ENCODE data around the gene FGF22.

The FGF22 gene

DNA sequence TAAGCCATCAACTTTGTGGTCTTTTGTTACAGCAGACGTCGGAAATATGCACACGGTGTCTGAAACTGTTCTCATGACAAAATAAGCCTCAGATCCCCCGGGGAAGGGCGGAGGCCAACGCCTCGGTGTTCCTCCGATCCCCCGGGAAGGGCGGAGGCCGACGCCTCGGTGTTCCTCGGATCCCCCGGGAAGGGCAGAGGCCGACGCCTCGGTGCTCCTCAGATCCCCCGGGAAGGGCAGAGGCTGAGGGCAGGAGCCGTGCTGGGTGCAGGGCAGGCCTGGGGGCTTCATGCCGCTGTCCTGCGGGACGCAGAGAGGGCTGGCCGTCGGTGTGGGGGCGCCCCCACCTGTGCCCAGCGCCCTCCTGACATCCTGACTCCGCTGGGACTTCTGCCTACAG, 4.7 kb downstream of the FGF22 start:
- no peak overlapping the region for H3K4me3 ChIP-seq (ENCODE audit: low read depth, low read length)
- DNase-seq (ENCODE audit: low read depth) = no peak
- TF ChIP-seq, protein P1, sequence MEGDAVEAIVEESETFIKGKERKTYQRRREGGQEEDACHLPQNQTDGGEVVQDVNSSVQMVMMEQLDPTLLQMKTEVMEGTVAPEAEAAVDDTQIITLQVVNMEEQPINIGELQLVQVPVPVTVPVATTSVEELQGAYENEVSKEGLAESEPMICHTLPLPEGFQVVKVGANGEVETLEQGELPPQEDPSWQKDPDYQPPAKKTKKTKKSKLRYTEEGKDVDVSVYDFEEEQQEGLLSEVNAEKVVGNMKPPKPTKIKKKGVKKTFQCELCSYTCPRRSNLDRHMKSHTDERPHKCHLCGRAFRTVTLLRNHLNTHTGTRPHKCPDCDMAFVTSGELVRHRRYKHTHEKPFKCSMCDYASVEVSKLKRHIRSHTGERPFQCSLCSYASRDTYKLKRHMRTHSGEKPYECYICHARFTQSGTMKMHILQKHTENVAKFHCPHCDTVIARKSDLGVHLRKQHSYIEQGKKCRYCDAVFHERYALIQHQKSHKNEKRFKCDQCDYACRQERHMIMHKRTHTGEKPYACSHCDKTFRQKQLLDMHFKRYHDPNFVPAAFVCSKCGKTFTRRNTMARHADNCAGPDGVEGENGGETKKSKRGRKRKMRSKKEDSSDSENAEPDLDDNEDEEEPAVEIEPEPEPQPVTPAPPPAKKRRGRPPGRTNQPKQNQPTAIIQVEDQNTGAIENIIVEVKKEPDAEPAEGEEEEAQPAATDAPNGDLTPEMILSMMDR (IDR thresholded peaks at IDR 0.05; ENCODE audit: low read depth, low read length, missing control alignments) = no peak
- in situ Hi-C loops (cut with HindIII; ENCODE audit: low sequenced_read_pairs) = no loop called here

DNA sequence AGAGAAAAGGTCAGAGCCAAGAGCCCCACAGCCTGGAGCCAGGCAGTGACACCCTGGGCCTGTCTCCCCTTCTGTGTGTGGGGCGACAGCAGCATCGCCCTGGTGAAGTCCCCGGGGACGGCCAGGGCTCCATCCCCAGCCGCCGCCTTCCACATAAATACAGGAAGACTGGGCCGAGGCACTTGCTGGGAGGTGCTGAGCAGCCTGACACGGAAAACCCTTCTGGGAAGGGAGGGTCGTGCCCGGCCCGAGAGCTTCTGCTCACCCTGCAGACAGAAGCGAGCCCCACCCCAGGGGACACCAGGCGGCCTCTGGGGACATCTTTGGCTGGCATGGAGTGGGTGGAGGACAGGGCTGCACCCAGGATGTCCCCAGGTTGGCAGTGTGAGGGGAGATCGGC, 5.1 kb downstream of the FGF22 start:
- no peak overlapping the region for H3K4me3 ChIP-seq (ENCODE audit: low read depth, low read length)
- TF ChIP-seq, protein P1 (IDR thresholded peaks at IDR 0.05; ENCODE audit: low read depth, low read length, missing control alignments) = no peak
- in situ Hi-C loops (cut with HindIII; ENCODE audit: low sequenced_read_pairs) = no loop called here
- no peak for DNase-seq (ENCODE audit: low read depth)

DNA sequence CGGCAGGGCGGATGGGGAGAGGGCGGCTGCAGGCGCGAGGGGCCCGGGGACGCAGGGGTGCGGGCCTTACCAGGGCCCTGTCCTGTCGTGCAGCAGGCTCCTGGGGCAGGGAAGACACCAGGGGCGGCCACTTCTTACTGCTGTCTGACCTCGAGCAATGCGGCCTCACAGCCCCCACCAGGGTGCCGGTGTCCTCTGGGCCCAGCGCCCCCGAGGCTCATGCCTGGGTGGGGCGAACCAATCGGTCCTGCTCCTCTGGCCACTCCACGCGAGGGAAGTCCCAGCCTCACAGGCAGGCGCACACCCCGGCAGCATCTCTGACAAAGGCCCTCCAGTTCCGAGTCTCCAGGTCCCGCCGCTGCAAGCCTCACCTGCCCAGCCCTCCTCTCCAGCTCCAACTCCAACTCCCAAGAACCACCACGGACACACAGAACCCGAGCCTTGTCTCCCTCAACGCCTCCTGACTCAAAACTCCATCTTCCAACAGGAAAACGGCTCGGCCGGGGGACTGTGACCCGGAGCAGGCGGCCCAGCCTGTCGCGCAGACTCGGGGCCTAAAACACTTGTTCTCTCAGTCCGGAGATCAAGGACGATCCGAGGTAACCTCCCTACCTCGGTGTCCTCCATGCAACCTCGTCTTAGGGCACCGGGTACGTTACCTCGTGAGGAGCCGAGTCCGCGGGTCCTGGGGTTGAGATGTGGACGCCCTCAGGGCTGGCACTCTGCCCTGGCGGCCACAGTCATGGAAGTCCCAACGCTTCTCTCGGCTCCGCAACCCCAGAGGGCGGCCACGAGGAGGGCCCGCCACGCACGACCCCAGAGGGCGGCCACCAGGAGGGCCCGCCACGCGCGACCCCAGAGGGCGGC, 6.5 kb downstream of the FGF22 start:
- no peak for DNase-seq (ENCODE audit: low read depth)
- H3K4me3 ChIP-seq (ENCODE audit: low read depth, low read length) = no peak overlapping the region
- TF ChIP-seq, protein P1 (IDR thresholded peaks at IDR 0.05; ENCODE audit: low read depth, low read length, missing control alignments) = no peak
- in situ Hi-C loops (cut with HindIII; ENCODE audit: low sequenced_read_pairs) = no loop called here

DNA sequence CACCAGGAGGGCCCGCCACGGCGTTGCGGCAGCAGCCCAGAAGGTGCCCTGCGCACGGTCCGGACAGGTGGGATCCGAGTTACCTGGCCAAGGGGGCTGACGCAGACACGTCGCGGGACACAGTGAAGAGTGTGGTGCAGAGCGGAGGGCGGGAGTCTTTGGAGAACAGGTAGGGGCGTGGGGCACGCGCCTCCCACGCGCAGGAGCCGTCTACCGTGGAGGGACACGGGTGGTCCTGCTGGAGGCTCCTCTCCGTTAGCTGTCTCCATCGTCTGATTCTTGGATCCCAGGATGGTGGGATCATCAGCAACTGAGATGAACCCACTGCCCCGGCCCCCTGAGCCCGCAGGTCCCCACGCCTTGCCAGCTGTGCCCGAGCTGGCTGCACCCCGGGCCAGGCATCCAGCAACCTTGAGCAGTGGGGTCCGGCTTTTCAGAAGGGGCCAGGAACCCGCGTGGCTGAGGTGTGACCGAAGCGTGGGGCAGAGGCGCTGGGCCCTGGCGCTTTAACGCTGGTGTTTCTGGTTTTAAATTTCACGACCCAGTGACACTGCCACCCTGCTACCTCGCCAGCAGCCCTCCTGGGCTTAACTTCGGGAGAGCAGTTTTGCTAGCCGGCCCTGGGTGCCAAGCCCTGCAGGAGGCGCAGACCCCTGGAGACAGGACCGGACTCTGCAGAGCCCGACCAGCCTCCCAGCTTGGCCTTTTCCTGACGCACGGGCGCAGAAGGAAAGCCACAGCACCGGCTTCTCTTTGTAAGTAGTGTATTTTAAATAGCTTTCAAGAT, 7.3 kb downstream of the FGF22 start:
- TF ChIP-seq, protein P1 (IDR thresholded peaks at IDR 0.05; ENCODE audit: low read depth, low read length, missing control alignments) = no peak
- no peak for DNase-seq (ENCODE audit: low read depth)
- H3K4me3 ChIP-seq (ENCODE audit: low read depth, low read length) = no peak overlapping the region
- in situ Hi-C loops (cut with HindIII; ENCODE audit: low sequenced_read_pairs) = no loop called here

DNA sequence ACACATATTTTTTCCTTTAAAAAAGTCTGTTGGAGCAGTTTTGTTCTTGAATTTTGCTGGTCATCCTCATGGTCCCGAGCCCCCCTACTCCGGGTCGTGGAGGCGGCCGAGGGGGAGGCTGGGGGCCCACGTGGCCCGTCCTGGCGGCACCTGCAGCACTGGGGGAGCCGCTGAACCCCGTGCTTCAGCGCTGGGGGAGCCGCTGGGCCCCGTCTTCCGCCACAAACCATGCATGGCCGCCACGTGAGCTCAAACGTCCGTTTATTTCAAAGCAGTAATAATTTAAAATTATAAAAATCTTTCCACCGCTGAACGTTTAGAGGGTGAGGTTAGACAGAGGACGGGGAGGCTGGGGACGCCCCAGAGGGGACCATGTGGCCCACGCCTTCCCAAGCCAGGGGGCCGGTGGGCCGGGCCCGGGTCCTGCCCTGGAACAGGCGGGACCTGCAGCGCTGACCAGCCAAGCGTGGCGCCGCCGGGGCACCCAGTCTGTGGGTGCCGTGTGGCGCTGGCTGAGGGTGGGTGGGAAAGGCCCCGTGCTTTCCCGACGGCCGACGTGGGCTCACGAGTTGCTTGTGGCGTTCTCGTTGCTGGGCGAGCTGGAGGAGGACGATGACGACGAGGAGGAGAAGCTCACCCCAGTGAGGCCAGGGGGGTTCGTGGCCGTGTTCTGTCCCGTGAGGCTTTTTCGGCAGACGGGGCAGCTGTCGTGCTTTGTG, 8.0 kb downstream of the FGF22 start:
- H3K4me3 ChIP-seq (ENCODE audit: low read depth, low read length) = no peak overlapping the region
- no peak for DNase-seq (ENCODE audit: low read depth)
- TF ChIP-seq, protein P1 (IDR thresholded peaks at IDR 0.05; ENCODE audit: low read depth, low read length, missing control alignments) = no peak
- in situ Hi-C loops (cut with HindIII; ENCODE audit: low sequenced_read_pairs) = no loop called here

DNA sequence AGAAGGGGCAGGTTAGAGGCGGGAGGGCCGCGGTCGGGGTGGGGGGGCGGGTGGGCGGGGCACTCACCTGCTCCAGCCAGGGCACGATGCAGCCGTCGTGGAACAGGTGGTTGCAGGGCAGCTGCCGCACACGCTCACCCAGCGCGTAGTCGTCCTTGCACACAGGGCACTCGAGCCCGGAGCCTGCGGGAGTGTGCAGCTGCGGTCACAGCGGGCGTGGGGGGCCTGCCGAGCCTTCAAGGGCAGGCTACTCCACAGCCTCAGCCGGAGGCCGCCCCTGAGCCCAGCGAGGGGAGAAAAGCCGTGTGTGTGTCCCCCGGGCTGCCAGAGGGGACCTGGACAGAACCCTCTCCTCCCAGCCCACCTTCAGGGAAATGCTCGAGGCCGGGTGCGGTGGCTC, 8.6 kb downstream of the FGF22 start:
- H3K4me3 ChIP-seq (ENCODE audit: low read depth, low read length) = no peak overlapping the region
- TF ChIP-seq, protein P1 (IDR thresholded peaks at IDR 0.05; ENCODE audit: low read depth, low read length, missing control alignments) = no peak
- in situ Hi-C loops (cut with HindIII; ENCODE audit: low sequenced_read_pairs) = no loop called here
- DNase-seq (ENCODE audit: low read depth) = no peak
